ENCODE data around the gene RNASEH2C. TPM values are rescaled to one million over a fixed set of nuclear protein-coding genes. Genes with fewer than 3 reads are reported as not detected.

Gene RNASEH2C
- total RNA-seq, 1 donor from 2014 or later = 69.4 TPM

DNA sequence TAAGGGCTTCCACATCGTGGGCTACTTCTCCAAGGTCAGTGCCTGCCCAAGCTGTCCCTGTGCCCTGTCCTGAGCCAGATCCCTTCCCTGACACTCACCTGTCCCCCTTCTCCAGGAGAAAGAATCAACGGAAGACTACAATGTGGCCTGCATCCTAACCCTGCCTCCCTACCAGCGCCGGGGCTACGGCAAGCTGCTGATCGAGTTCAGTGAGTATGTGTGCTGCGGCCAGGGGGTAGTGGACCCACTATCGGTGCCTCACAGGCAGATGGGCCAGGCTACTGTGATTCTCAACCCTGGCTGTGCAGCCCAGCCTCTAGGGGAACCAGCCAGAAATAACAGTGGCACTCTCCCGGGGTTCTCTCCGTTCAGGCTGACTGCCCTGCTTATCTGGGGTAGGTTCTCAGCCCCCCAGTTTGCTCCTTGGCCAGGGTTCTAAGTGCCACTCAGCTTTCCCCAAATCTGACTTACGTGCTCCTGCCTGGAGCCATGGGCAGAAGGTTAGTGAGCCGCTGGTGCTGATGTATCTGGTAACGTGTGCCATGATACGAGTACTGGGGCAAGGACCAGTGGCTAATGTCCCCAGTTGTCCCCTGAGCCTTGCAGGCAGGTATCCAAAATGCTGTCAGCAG is 3.7 kb downstream of the RNASEH2C start:
- H3K4me1 Mint-ChIP-seq (ENCODE audit: unreplicated experiment) = peaks cover 6% of the 10 kb centered on the region
- H3K4me3 Mint-ChIP-seq = peak overlapping the region; percentile 75
- no peaks in the 10 kb centered on the region for H3K9me3 Mint-ChIP-seq
- peak overlapping the region; percentile 32 for H3K27ac Mint-ChIP-seq
- H3K36me3 Mint-ChIP-seq = peaks cover 17% of the 10 kb centered on the region
- no peaks in the 10 kb centered on the region for H3K27me3 Mint-ChIP-seq
- TF ChIP-seq, protein P1, sequence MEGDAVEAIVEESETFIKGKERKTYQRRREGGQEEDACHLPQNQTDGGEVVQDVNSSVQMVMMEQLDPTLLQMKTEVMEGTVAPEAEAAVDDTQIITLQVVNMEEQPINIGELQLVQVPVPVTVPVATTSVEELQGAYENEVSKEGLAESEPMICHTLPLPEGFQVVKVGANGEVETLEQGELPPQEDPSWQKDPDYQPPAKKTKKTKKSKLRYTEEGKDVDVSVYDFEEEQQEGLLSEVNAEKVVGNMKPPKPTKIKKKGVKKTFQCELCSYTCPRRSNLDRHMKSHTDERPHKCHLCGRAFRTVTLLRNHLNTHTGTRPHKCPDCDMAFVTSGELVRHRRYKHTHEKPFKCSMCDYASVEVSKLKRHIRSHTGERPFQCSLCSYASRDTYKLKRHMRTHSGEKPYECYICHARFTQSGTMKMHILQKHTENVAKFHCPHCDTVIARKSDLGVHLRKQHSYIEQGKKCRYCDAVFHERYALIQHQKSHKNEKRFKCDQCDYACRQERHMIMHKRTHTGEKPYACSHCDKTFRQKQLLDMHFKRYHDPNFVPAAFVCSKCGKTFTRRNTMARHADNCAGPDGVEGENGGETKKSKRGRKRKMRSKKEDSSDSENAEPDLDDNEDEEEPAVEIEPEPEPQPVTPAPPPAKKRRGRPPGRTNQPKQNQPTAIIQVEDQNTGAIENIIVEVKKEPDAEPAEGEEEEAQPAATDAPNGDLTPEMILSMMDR (conservative IDR thresholded peaks at IDR 0.05) = no peak
- no peak for DNase-seq (ENCODE audit: extremely low spot score, unreplicated experiment)

DNA sequence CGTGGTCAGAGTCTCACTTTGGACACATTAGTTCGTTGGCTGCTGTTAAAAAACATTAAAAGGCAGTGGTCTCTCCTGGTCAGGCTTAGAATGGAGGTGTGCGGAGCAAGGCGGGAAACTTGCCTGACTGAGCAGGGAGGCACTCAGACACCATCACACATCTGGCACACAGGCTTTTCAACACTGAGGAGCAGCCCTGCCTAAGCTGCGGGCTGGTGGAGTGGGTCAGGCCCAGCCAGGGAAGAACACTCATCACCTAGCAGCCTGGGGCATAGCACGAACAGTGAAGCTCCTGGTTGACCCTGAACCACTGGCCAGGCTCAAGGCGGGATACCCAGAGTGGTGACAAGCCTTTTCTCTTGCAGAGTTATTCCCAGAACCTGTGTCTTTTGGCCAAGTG is 4.3 kb downstream of the RNASEH2C start:
- H3K27me3 Mint-ChIP-seq = no peaks in the 10 kb centered on the region
- TF ChIP-seq, protein P1 (conservative IDR thresholded peaks at IDR 0.05) = no peak
- H3K4me3 Mint-ChIP-seq = peak overlapping the region; percentile 71
- H3K27ac Mint-ChIP-seq = peak overlapping the region; percentile 17
- H3K9me3 Mint-ChIP-seq = no peaks in the 10 kb centered on the region
- no peak for DNase-seq (ENCODE audit: extremely low spot score, unreplicated experiment)
- H3K36me3 Mint-ChIP-seq = peaks cover 17% of the 10 kb centered on the region
- H3K4me1 Mint-ChIP-seq (ENCODE audit: unreplicated experiment) = peaks cover 9% of the 10 kb centered on the region

DNA sequence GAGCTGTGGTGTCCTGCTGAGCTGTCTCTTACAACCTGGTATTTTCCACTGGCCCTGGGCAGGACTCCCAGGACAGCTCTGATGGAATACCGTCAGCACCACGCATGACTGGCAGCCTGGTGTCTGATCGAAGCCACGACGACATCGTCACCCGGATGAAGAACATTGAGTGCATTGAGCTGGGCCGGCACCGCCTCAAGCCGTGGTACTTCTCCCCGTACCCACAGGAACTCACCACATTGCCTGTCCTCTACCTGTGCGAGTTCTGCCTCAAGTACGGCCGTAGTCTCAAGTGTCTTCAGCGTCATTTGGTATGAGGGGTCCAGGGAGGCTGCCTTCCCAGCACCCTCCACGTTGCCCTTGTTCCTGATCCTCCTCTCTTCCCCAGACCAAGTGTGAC is 6.2 kb downstream of the RNASEH2C start:
- peaks cover 9% of the 10 kb centered on the region for H3K4me1 Mint-ChIP-seq (ENCODE audit: unreplicated experiment)
- no peak for DNase-seq (ENCODE audit: extremely low spot score, unreplicated experiment)
- H3K27ac Mint-ChIP-seq = no peak overlapping the region
- TF ChIP-seq, protein P1 (conservative IDR thresholded peaks at IDR 0.05) = no peak
- H3K4me3 Mint-ChIP-seq = peak overlapping the region; percentile 34
- H3K36me3 Mint-ChIP-seq = peaks cover 17% of the 10 kb centered on the region
- H3K27me3 Mint-ChIP-seq = no peaks in the 10 kb centered on the region
- no peaks in the 10 kb centered on the region for H3K9me3 Mint-ChIP-seq

DNA sequence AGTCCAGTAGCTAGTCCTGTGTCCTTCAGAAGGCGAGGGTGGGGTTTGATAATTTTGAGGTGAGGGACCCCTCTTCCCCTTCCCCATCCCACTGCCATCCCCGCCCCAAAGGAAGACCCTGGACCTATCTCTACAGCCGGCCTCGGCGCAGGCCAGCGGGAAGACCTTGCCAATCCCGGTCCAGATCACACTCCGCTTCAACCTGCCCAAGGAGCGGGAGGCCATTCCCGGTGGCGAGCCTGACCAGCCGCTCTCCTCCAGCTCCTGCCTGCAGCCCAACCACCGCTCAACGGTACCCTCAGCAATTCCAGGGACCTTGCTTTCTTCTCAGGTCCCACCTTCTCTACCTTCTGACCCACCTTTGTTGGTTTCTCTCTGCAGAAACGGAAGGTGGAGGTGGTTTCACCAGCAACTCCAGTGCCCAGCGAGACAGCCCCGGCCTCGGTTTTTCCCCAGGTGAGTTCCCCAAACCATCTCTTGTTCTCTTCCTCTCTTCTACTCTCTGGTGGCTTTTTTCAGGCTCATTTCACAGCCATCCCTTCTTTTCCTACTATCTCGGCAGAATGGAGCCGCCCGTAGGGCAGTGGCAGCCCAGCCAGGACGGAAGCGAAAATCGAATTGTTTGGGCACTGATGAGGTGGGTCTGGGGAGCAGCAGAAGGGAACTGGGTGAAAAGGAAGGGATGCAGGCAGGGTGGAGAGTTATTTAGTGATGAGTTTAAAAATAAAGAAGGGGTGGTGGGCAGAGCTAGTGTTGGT is 7.2 kb downstream of the RNASEH2C start:
- TF ChIP-seq, protein P1 (conservative IDR thresholded peaks at IDR 0.05) = no peak
- Mint-ChIP-seq H3K27me3 (no peaks in the 10 kb centered on the region), H3K9me3 (no peaks in the 10 kb centered on the region), H3K4me1 (ENCODE audit: unreplicated experiment) (peaks cover 9% of the 10 kb centered on the region), H3K36me3 (peaks cover 17% of the 10 kb centered on the region), H3K4me3 (peak overlapping the region; percentile 79), H3K27ac (peak overlapping the region; percentile 43)
- DNase-seq (ENCODE audit: extremely low spot score, unreplicated experiment) = no peak

DNA sequence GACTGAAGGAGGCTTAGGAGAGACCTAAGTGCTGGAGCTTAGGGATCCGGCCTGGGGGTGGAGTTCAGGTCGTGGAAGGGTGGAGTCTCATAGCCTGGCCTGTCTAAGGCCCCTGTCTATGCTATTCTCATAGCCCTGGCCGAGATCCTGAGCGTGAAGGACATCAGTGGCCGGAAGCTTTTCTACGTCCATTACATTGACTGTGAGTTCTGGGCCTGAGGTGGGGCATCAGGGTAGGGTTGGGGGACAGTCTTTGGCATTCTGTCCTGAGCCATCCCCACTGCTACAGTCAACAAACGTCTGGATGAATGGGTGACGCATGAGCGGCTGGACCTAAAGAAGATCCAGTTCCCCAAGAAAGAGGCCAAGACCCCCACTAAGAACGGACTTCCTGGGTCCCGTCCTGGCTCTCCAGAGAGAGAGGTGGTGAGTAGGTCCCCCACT is 7.9 kb downstream of the RNASEH2C start:
- Mint-ChIP-seq H3K36me3 (peaks cover 17% of the 10 kb centered on the region), H3K4me3 (peak overlapping the region; percentile 94), H3K9me3 (no peaks in the 10 kb centered on the region), H3K4me1 (ENCODE audit: unreplicated experiment) (peaks cover 9% of the 10 kb centered on the region), H3K27ac (peak overlapping the region; percentile 100), H3K27me3 (peaks cover under 1% of the 10 kb centered on the region)
- DNase-seq (ENCODE audit: extremely low spot score, unreplicated experiment) = no peak
- TF ChIP-seq, protein P1 (conservative IDR thresholded peaks at IDR 0.05) = no peak

All from type B pancreatic cell (in vitro differentiated cells).